Lower lobe of right lung (tissue), 2 donors: ENCODE results near the gene AKR7A3. TPM values are rescaled to one million over a fixed set of nuclear protein-coding genes. Genes with fewer than 3 reads are reported as not detected.

Experiments
- ATAC-seq, 2 donors: fragments of 200-7000 bp; cut with Tn5 transposase; one replicate each; pipeline ENCODE4 v1.9.1; 2020 to 2022; ENCODE audit warnings: mild to moderate bottlenecking in 2 of 2, moderate library complexity in 2 of 2
- DNase-seq: peaks from one replicate; pipeline ENCODE4 v3.0.0-alpha.2; 2020
- H3K27ac ChIP-seq: fragments of 200-600 bp; one replicate; pipeline ENCODE4 v1.8.0; 2022
- H3K27me3 ChIP-seq: fragments of 200-600 bp; one replicate; pipeline ENCODE4 v1.8.0; 2022; ENCODE audit warnings: low read depth
- H3K36me3 ChIP-seq: fragments of 200-600 bp; one replicate; pipeline ENCODE4 v1.8.0; 2022; ENCODE audit warnings: mild to moderate bottlenecking
- H3K4me1 ChIP-seq: fragments of 200-600 bp; one replicate; pipeline ENCODE4 v1.8.0; 2022
- H3K4me3 ChIP-seq: fragments of 200-600 bp; one replicate; pipeline ENCODE4 v1.8.0; 2022; ENCODE audit warnings: mild to moderate bottlenecking
- H3K9me3 ChIP-seq: fragments of 200-600 bp; one replicate; pipeline ENCODE4 v1.8.0; 2022
- intact Hi-C: fragments of 100-400 bp; cut with DNase I; formaldehyde crosslinking; loops from one replicate; pipeline ENCODE4 v1.11.0; 2022
- total RNA-seq: library from RNA; stranded (reverse); fragmentation: NEBNext Ultra II Directional; extraction: Animal tissue kit (Norgen Biotek cat#: 25700); gene quantifications from one replicate; pipeline ENCODE4 v1.2.1, GENCODE V29; 2021
- TF ChIP-seq, protein P1 (sequence below): fragments of 200-600 bp; IDR thresholded peaks from one replicate; pipeline ENCODE4 v1.8.0; 2022; ENCODE audit warnings: antibody characterized with exemption, mild to moderate bottlenecking
- donor health status: DM: no; HTN: yes; CAD: no; lungs with severe emphysema.

AKR7A3 gene
- total RNA-seq, 1 donor from 2014 or later: 0.30 TPM

DNA sequence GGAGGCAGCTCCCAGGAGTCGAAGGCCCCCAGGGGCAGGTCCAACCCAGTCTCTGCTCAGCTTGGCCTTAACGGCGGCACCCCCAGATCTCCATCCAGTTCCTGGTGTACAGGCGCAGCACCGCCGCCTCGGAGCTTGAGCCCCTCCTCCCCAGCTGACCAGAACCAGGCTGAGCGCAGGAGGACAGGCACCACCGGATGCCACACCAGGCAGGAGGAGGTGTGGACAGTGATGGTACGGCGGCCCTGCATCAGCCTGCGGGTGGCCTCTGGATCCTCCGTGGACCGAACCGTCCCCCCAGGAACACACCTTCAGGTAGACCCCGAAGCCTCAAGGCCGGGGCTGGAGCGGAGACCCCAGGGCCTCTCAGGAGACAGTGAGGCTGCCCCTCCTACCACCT is 39.9 kb upstream of the AKR7A3 start:
- DNase-seq (no peak), ATAC-seq (no peak)
- Histone ChIP-seq H3K36me3 (peaks cover 73% of the 10 kb centered on the region), H3K4me1 (no peaks in the 10 kb centered on the region), H3K4me3 (no peak overlapping the region), H3K27ac (no peak overlapping the region), H3K9me3 (no peaks in the 10 kb centered on the region), H3K27me3 (no peaks in the 10 kb centered on the region)
- intact Hi-C loops: no loop called here
- TF ChIP-seq, protein P1, sequence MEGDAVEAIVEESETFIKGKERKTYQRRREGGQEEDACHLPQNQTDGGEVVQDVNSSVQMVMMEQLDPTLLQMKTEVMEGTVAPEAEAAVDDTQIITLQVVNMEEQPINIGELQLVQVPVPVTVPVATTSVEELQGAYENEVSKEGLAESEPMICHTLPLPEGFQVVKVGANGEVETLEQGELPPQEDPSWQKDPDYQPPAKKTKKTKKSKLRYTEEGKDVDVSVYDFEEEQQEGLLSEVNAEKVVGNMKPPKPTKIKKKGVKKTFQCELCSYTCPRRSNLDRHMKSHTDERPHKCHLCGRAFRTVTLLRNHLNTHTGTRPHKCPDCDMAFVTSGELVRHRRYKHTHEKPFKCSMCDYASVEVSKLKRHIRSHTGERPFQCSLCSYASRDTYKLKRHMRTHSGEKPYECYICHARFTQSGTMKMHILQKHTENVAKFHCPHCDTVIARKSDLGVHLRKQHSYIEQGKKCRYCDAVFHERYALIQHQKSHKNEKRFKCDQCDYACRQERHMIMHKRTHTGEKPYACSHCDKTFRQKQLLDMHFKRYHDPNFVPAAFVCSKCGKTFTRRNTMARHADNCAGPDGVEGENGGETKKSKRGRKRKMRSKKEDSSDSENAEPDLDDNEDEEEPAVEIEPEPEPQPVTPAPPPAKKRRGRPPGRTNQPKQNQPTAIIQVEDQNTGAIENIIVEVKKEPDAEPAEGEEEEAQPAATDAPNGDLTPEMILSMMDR: no peak

DNA sequence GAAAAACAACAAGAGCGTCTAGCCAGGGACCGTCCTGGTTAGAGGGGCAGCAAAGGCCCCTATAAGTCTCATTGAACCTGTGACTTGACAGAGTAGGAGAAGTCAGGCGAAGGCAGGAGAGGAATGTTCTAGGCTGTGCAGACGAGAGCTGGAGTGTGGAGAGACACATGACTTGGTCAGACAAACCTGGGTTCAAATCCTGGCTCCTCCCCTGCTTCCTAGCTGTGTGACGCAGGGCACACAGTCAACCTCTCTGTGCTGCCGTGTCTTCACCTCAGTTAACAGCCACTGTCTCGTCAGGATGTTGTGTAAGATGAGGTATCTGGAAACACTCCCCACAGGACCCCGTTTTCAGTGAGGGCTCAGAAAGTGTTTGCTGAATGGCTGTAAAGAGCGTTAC is 39.2 kb upstream of the AKR7A3 start:
- no peak for ATAC-seq
- intact Hi-C loops: no loop called here
- no peak overlapping the region for H3K4me3 ChIP-seq
- H3K4me1 ChIP-seq: no peaks in the 10 kb centered on the region
- DNase-seq: no peak
- H3K9me3 ChIP-seq: no peaks in the 10 kb centered on the region
- H3K36me3 ChIP-seq: peaks cover 81% of the 10 kb centered on the region
- no peaks in the 10 kb centered on the region for H3K27me3 ChIP-seq
- TF ChIP-seq, protein P1: no peak
- no peak overlapping the region for H3K27ac ChIP-seq

DNA sequence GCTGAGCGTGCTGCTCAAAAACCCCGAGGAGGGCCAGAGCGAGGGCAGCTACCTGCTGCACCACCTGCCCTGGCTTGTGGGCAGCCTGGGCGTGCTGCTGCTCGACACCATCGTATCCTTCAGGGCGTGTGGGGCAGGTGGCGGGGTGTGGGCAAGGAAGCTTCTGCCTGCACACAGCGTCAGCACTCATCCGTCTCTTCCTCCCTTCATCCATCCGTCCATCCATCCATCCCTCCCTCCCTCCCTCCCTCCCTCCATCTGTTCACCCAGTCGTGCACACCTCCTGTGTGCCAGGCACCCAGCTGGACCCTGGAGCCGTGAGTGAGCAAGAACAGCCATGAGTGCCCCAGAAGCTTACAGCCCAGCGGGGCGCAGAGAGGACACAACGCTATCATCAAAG is 38.7 kb upstream of the AKR7A3 start:
- no peaks in the 10 kb centered on the region for H3K4me1 ChIP-seq
- no peak for DNase-seq
- H3K27me3 ChIP-seq: no peaks in the 10 kb centered on the region
- ATAC-seq: no peak
- TF ChIP-seq, protein P1: no peak
- peaks cover 85% of the 10 kb centered on the region for H3K36me3 ChIP-seq
- H3K9me3 ChIP-seq: no peaks in the 10 kb centered on the region
- H3K27ac ChIP-seq: no peak overlapping the region
- H3K4me3 ChIP-seq: no peak overlapping the region
- intact Hi-C loops: no loop called here

DNA sequence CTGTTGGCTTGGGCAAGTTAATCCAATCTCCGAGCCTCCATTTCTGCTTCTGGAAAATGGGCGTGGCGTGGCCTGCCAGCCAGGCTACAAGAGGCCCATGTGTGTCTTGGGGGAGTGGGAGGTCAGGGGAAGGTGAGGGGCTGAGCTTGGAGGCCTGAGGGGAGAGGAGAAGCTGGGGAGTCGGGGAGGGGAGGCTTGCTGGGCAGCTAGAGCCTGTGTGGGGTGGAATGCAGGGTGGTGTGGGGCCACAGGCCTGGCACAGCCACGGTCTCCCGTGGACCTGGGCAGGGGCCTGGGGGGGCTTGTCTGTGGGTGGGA is 38.1 kb upstream of the AKR7A3 start:
- DNase-seq: no peak
- Histone ChIP-seq H3K27ac (no peak overlapping the region), H3K36me3 (peaks cover 88% of the 10 kb centered on the region), H3K4me3 (no peak overlapping the region), H3K9me3 (no peaks in the 10 kb centered on the region), H3K27me3 (no peaks in the 10 kb centered on the region), H3K4me1 (no peaks in the 10 kb centered on the region)
- TF ChIP-seq, protein P1: no peak
- no peak for ATAC-seq
- intact Hi-C loops: no loop called here

DNA sequence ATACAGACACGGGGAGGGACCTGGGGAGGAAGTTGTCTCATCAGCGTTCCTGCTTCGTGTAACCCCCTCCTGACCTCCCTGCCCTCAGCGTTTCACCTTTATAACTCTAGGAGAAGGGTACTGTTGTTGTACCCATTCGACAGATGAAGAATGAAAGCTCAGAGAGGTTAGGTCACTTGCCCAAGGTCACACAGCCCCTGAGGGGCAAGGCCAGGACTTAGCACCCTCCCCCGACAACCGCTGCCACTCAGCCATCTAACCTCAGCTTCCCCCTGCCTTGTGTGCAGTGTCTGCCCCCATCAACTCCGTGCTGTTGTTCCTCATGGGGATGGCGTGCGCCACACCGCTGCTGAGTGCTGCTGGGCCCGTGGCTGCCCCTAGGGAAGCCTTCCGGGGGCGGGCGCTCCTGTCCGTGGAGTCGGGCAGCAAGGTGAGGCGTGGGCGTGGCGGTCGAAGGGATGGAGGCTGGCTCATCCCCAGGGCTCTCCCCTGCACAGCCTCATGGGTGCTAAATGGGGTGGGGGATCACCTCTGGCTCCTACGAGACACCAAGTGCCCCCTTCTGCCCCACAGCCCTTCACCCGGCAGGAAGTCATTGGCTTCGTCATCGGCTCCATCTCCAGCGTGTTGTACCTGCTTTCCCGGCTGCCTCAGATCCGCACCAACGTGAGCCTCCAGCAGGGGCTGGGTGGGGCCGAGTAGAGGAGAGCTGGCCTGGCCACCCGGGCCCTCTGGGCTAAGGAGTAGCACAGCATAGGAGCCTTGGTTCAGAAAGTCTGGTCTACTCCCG is 37.6 kb upstream of the AKR7A3 start:
- intact Hi-C loops: no loop called here
- H3K27ac ChIP-seq: no peak overlapping the region
- DNase-seq: no peak

More for the DNA sequence above, 37.6 kb upstream of the AKR7A3 start:
- ATAC-seq: peak in 1 of 2 donors; percentile 5
- Histone ChIP-seq H3K9me3 (no peaks in the 10 kb centered on the region), H3K4me3 (no peak overlapping the region), H3K36me3 (peaks cover 85% of the 10 kb centered on the region), H3K4me1 (no peaks in the 10 kb centered on the region), H3K27me3 (no peaks in the 10 kb centered on the region)
- TF ChIP-seq, protein P1: no peak
